ENCODE data around the gene ACSBG1.

Gene ACSBG1

GRCh38 chr15:78222745-78223395, 11.5 kb downstream of the ACSBG1 start:
- no peak overlapping the region for H3K27ac ChIP-seq
- no peak for TF ChIP-seq CTCF (conservative IDR thresholded peaks at IDR 0.05)
- TF ChIP-seq ZFX (IDR thresholded peaks at IDR 0.05), result no peak

GRCh38 chr15:78220713-78221112, 13.7 kb downstream of the ACSBG1 start:
- no peak overlapping the region for H3K27ac ChIP-seq
- TF ChIP-seq ZFX (IDR thresholded peaks at IDR 0.05) (no peak), CTCF (conservative IDR thresholded peaks at IDR 0.05) (no peak)

- H3K27ac ChIP-seq, result peak overlapping the region; percentile 82
- no peak for TF ChIP-seq ZFX (IDR thresholded peaks at IDR 0.05)
- no peak for TF ChIP-seq CTCF (conservative IDR thresholded peaks at IDR 0.05)
Measured at GRCh38 chr15:78216276-78217104, 17.9 kb downstream of the ACSBG1 start.

- TF ChIP-seq CTCF (conservative IDR thresholded peaks at IDR 0.05), result no peak
- TF ChIP-seq ZFX (IDR thresholded peaks at IDR 0.05), result no peak
- no peak overlapping the region; the same call in 1 of the 2 replicates for H3K27ac ChIP-seq
Measured at GRCh38 chr15:78213956-78214355, 20.4 kb downstream of the ACSBG1 start.

- peak overlapping the region; percentile 14; the same call in 1 of the 2 replicates for H3K27ac ChIP-seq
- TF ChIP-seq CTCF (conservative IDR thresholded peaks at IDR 0.05), result no peak
- no peak for TF ChIP-seq ZFX (IDR thresholded peaks at IDR 0.05)
Measured at GRCh38 chr15:78213425-78213750, 21.0 kb downstream of the ACSBG1 start.

GRCh38 chr15:78212546-78213424, 21.6 kb downstream of the ACSBG1 start:
- TF ChIP-seq ZFX (IDR thresholded peaks at IDR 0.05) (no peak), CTCF (conservative IDR thresholded peaks at IDR 0.05) (no peak)
- H3K27ac ChIP-seq, result peak overlapping the region; percentile 14; the same call in 1 of the 2 replicates
